PC-3 (cell line): Measurements from ENCODE around the gene S100PBP. TPM values are rescaled to one million over a fixed set of nuclear protein-coding genes. Genes with fewer than 3 reads are reported as not detected.

Source experiments
- ATAC-seq: fragments of 200-7000 bp; cut with Tn5 transposase; 2 replicates; pipeline ENCODE4 v1.9.1; 2020; ENCODE audit warnings: mild to moderate bottlenecking, moderate library complexity
- BruUV-seq: library from RNA; stranded (reverse); fragments of 400-500 nt; replicated peaks from 2 replicates; lab custom pipeline; 2021; lab: Mats Ljungman, UMichigan
- CTCF ChIA-PET: fragments of 300-600 bp; sonication (Branson Sonifier 250); formaldehyde crosslinking; loops from one replicate; lab custom pipeline; 2022; ENCODE audit warnings: antibody characterized with exemption; lab: Charles Lee
- POLR2A ChIA-PET: fragments of 300-600 bp; sonication (Branson Sonifier 250); formaldehyde crosslinking; loops from one replicate; lab custom pipeline; 2022; ENCODE audit warnings: antibody characterized with exemption; ENCODE audit not compliant: unreplicated experiment; lab: Charles Lee
- DNase-seq: peaks from one replicate; pipeline ENCODE4 v3.0.0-alpha.2; 2015
- H2AFZ ChIP-seq: fragments of 300-600 bp; sonication (generic); 2 replicates; pipeline ENCODE4 v1.6.0; 2016; ENCODE audit warnings: antibody characterized with exemption, low read length
- H3F3A ChIP-seq: fragments of 300-600 bp; sonication (generic); one replicate; pipeline ENCODE4 v1.6.0; 2017; ENCODE audit warnings: antibody characterized with exemption, low read length, control low read depth, mild to moderate bottlenecking; ENCODE audit not compliant: unreplicated experiment
- H3K27ac ChIP-seq: fragments of 300-600 bp; sonication (generic); 2 replicates; pipeline ENCODE4 v1.5.1; 2016; ENCODE audit warnings: mild to moderate bottlenecking, low read length
- H3K27me3 ChIP-seq: fragments of 300-600 bp; sonication (generic); 2 replicates; pipeline ENCODE4 v1.6.1; 2016; ENCODE audit warnings: low read length, mixed read lengths
- H3K36me3 ChIP-seq: fragments of 300-600 bp; sonication (generic); 2 replicates; pipeline ENCODE4 v1.6.1; 2016; ENCODE audit warnings: low read depth, mixed run types, low read length, mixed read lengths
- H3K4me1 ChIP-seq: fragments of 300-600 bp; sonication (generic); 2 replicates; pipeline ENCODE4 v1.5.1; 2016; ENCODE audit warnings: low read length; ENCODE audit not compliant: insufficient read depth
- H3K4me2 ChIP-seq: fragments of 300-600 bp; sonication (generic); 2 replicates; pipeline ENCODE4 v1.6.0; 2016; ENCODE audit warnings: low read length
- H3K4me3 ChIP-seq: fragments of 300-600 bp; sonication (generic); 2 replicates; pipeline ENCODE4 v1.5.1; 2016; ENCODE audit warnings: mild to moderate bottlenecking, low read length, mixed read lengths
- H3K79me2 ChIP-seq: fragments of 300-600 bp; sonication (generic); 2 replicates; pipeline ENCODE4 v1.6.1; 2017; ENCODE audit warnings: low read length, mixed read lengths
- H3K9ac ChIP-seq: fragments of 300-600 bp; sonication (generic); 2 replicates; pipeline ENCODE4 v1.6.0; 2016; ENCODE audit warnings: mild to moderate bottlenecking, low read length
- H3K9me2 ChIP-seq: fragments of 300-600 bp; sonication (generic); replicated peaks from 2 replicates; pipeline ENCODE4 v1.6.1; 2016; ENCODE audit warnings: mixed run types, low read length, mixed read lengths
- H3K9me3 ChIP-seq: fragments of 300-600 bp; sonication (generic); 2 replicates; pipeline ENCODE4 v1.6.1; 2016; ENCODE audit warnings: low read length, mixed read lengths
- H4K20me1 ChIP-seq: fragments of 300-600 bp; sonication (generic); 2 replicates; pipeline ENCODE4 v1.6.1; 2016; ENCODE audit warnings: low read length, mixed read lengths
- EZH2 ChIP-seq: fragments of 300-600 bp; sonication (generic); IDR thresholded peaks from one replicate; pipeline ENCODE4 v1.6.1; 2017; ENCODE audit warnings: antibody characterized with exemption, mild to moderate bottlenecking, low read length; ENCODE audit not compliant: unreplicated experiment
- EZH2phosphoT487 ChIP-seq: fragments of 300-600 bp; sonication (generic); IDR thresholded peaks from 2 replicates; pipeline ENCODE4 v1.6.1; 2018; ENCODE audit warnings: mild to moderate bottlenecking, antibody characterized with exemption, low read length, borderline replicate concordance
- intact Hi-C: fragments of 100-400 bp; cut with micrococcal nuclease; formaldehyde crosslinking; loops from 2 replicates; pipeline ENCODE4 v1.9.0; 2023
- total RNA-seq: library from RNA; depleted of rRNA; stranded (reverse); fragments of >200 nt; gene quantifications from 2 replicates; pipeline ENCODE4 v1.2.3, GENCODE V29; 2014
- TF ChIP-seq, protein P1 (sequence below): fragments of 300-600 bp; sonication (generic); conservative IDR thresholded peaks from 2 replicates; pipeline ENCODE4 v1.5.1; 2017; ENCODE audit warnings: antibody characterized with exemption, low read depth, mild to moderate bottlenecking, low read length

Gene S100PBP
- total RNA-seq, 1 experiment from 2014 or later, result 13.2 TPM

DNA sequence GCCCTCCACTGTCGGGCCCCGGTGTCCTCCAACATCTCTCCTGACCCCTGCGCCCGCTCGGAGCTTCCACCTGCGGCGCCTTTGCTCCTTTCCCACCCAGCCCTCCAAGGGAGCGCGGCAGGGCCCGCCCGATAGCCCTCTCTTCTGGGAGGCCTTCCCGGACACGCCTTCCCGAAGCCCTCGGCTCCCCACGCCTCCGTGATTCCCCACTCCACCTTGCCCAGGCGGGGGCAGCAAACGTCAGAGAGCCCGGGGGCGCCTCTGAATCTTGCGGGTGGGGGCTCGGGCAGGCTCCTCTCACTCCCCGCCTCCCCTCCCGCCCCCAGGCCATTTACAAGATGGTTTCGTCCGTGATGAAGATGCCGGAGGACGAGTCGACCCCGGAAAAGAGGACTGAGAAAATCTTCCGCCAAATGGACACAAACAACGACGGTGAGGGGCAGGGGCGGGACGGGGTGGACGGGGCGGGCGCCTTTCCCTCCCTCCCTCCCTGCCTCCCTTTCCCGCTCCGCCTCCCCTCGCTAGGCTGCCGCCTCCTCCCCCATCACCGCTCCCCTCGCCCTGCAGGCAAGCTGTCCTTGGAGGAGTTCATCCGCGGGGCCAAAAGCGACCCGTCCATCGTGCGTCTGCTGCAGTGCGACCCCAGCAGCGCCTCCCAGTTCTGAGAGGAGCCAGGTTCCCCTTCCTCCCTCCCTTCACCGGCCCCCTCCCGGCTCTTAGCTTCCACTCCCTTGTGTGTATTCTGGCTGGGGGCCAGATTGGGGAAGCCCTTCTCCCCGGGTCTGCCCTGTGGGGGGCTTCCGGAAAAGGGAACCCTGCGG, 76.0 kb downstream of the S100PBP start:
- ChIA-PET POLR2A (no interaction called here), CTCF (no interaction called here)
- Histone ChIP-seq H3K27me3 (no peaks in the 10 kb centered on the region), H3K9ac (no peak overlapping the region), H3K27ac (no peak overlapping the region), H3F3A (no peaks in the 10 kb centered on the region), H3K9me2 (no peaks in the 10 kb centered on the region), H3K4me1 (no peaks in the 10 kb centered on the region), H4K20me1 (no peaks in the 10 kb centered on the region), H3K4me3 (peak overlapping the region; percentile 52; the same call in 1 of the 2 replicates), H3K4me2 (peak overlapping the region; percentile 83), H3K9me3 (no peaks in the 10 kb centered on the region), H3K36me3 (no peaks in the 10 kb centered on the region), H2AFZ (peak overlapping the region; percentile 55), H3K79me2 (no peaks in the 10 kb centered on the region)
- intact Hi-C loops, result no loop called here
- no TSS peak for BruUV-seq
- DNase-seq (no peak), ATAC-seq (peak; percentile 66)
- TF ChIP-seq EZH2 (no peak), EZH2phosphoT487 (no peak)
- TF ChIP-seq, protein P1, sequence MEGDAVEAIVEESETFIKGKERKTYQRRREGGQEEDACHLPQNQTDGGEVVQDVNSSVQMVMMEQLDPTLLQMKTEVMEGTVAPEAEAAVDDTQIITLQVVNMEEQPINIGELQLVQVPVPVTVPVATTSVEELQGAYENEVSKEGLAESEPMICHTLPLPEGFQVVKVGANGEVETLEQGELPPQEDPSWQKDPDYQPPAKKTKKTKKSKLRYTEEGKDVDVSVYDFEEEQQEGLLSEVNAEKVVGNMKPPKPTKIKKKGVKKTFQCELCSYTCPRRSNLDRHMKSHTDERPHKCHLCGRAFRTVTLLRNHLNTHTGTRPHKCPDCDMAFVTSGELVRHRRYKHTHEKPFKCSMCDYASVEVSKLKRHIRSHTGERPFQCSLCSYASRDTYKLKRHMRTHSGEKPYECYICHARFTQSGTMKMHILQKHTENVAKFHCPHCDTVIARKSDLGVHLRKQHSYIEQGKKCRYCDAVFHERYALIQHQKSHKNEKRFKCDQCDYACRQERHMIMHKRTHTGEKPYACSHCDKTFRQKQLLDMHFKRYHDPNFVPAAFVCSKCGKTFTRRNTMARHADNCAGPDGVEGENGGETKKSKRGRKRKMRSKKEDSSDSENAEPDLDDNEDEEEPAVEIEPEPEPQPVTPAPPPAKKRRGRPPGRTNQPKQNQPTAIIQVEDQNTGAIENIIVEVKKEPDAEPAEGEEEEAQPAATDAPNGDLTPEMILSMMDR, result peak; percentile 24; the same call in 1 of the 2 replicates

DNA sequence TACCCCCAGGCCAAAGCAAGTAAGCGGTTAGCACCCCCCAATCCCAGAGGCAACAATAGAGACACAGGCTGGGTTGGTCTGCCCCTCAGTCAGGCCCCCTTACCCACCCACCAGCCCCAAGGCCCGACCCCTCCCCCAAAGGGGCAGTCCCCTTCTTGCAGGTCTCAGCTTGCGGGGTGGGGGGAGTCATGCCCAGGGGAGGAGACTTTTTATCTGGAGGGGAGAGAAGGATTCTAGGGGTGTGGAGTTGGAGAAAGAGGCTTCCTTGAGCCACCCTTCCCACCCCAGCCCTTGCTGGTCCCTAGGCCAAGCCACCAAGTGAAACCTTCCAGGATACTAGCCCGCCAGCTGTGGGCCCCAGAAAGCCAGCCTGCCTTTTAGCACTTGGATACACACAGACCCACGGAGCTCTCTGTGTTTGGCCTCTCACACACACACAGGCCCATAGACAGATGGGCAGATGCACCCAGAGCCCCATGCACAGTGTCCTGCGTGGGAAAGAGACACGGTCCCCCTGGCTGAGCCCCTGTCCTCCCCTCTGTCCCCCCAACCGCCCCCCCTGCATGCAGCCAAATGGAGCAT, 76.7 kb downstream of the S100PBP start:
- ChIA-PET POLR2A (no interaction called here), CTCF (no interaction called here)
- no peaks in the 10 kb centered on the region for H3F3A ChIP-seq
- no peak overlapping the region for H3K9ac ChIP-seq
- H3K9me2 ChIP-seq, result no peaks in the 10 kb centered on the region
- no peak overlapping the region for H3K27ac ChIP-seq
- no peaks in the 10 kb centered on the region for H3K4me1 ChIP-seq
- intact Hi-C loops, result no loop called here
- no peak overlapping the region for H2AFZ ChIP-seq
- H3K79me2 ChIP-seq, result no peaks in the 10 kb centered on the region
- no peaks in the 10 kb centered on the region for H3K9me3 ChIP-seq
- no peaks in the 10 kb centered on the region for H4K20me1 ChIP-seq
- no peak for DNase-seq
- no peaks in the 10 kb centered on the region for H3K27me3 ChIP-seq
- TF ChIP-seq, protein P1, result no peak
- TF ChIP-seq EZH2 (no peak), EZH2phosphoT487 (no peak)
- no TSS peak for BruUV-seq
- no peaks in the 10 kb centered on the region for H3K36me3 ChIP-seq
- ATAC-seq, result no peak
- peak overlapping the region; percentile 83; the same call in 1 of the 2 replicates for H3K4me2 ChIP-seq
- no peak overlapping the region; the same call in 1 of the 2 replicates for H3K4me3 ChIP-seq

DNA sequence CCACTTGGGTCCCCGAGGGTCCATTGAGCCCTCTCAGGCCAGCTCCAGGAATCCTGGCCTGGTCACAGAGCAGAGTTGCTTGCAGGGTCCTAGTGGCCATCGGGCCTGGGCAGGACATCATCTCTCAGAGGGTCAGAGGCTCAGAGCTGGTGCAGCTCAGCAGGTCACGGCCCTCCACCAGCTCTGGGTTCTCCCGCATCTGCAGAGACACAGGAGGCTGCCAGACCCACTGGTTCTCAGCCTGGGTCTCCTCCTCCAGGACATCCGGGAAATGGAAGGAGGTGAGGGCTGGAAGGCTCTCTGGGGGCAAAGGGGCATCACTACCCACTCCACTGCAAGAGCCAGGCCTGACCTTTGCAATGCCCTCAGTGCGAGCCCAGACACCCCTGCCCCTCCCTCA, 77.2 kb downstream of the S100PBP start:
- Histone ChIP-seq H3K36me3 (no peaks in the 10 kb centered on the region), H3K4me2 (no peak overlapping the region), H3K4me1 (no peaks in the 10 kb centered on the region), H4K20me1 (no peaks in the 10 kb centered on the region), H3K9ac (no peak overlapping the region), H2AFZ (no peak overlapping the region), H3K9me2 (no peaks in the 10 kb centered on the region), H3K4me3 (no peak overlapping the region), H3F3A (no peaks in the 10 kb centered on the region), H3K79me2 (0 out of 2 replicates have a peak, but pooled peaks cover under 1% of the 10 kb centered on the region), H3K27ac (no peak overlapping the region), H3K9me3 (no peaks in the 10 kb centered on the region), H3K27me3 (no peaks in the 10 kb centered on the region)
- intact Hi-C loops, result no loop called here
- ChIA-PET POLR2A (no interaction called here), CTCF (no interaction called here)
- no peak for ATAC-seq
- no peak for DNase-seq
- TF ChIP-seq, protein P1, result no peak
- TF ChIP-seq EZH2phosphoT487 (no peak), EZH2 (no peak)
- TSS peak; percentile 24 for BruUV-seq
